ENCODE measurements around the gene OR2J1. TPM values are rescaled to one million over a fixed set of nuclear protein-coding genes. Genes with fewer than 3 reads are reported as not detected.
"Not testable (repeated sequence)": the region's sequence is repeated elsewhere in the genome, so short reads cannot be mapped to it uniquely, and the experiment has no call there.

The OR2J1 gene
- total and polyA plus RNA-seq, 8 donors, result not detected

DNA sequence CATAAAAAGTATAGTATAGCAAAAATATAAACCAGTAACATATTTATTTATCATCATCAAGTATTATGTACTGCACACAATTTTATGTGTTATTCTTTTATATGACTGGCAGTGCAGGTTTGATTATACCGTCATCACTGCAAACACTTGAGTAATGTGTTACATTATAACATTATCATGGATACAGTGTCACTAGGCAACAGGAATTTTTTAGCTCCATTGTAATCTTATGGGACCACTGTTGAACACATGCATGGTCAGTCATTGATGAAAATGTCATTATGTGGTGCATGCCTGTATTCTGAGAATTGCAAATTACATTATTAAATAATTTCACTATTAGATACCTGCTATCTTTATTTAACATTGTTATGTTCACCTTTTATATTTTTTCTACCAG lies 42.3 kb downstream of the OR2J1 start:
- Histone ChIP-seq H3K4me1 (no peaks in the 10 kb centered on the region), H3K36me3 (no peaks in the 10 kb centered on the region), H3K27ac (no peak overlapping the region), H3K27me3 (no peaks in the 10 kb centered on the region), H3K9me3 (peaks cover 0 to 10% of the 10 kb centered on the region in 2 donors), H3K4me3 (no peak overlapping the region)
- intact Hi-C loops (cut with DNase I), result no loop called here
- DNase-seq (no peak), ATAC-seq (no peak)
- TF ChIP-seq CTCF (IDR thresholded peaks at IDR 0.05), result no peak

DNA sequence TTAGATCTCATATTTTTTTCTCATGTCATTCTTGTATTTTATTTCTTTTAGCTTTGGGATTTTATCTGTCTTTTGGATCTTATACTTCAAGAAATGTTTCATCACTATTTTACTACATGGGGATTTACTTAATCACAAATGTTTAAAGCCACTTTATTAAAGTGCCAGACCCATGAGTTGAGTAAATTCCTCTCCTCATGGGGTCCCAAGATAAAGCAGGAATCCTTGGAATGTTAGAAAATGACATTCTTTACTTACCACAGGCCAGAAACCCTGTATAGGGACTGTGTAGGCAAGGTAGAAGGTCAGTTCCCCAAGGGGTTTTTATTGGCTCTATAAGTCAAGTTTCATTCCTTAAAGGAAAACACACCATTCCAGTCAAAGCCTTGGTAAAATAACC lies 43.0 kb downstream of the OR2J1 start:
- ATAC-seq (no peak), DNase-seq (no peak)
- H3K9me3 ChIP-seq, result peaks cover 0 to 10% of the 10 kb centered on the region in 2 donors
- no peak overlapping the region for H3K27ac ChIP-seq
- intact Hi-C loops (cut with DNase I), result no loop called here
- H3K4me3 ChIP-seq, result no peak overlapping the region
- no peaks in the 10 kb centered on the region for H3K4me1 ChIP-seq
- H3K27me3 ChIP-seq, result no peaks in the 10 kb centered on the region
- TF ChIP-seq CTCF (IDR thresholded peaks at IDR 0.05), result no peak
- H3K36me3 ChIP-seq, result no peaks in the 10 kb centered on the region

DNA sequence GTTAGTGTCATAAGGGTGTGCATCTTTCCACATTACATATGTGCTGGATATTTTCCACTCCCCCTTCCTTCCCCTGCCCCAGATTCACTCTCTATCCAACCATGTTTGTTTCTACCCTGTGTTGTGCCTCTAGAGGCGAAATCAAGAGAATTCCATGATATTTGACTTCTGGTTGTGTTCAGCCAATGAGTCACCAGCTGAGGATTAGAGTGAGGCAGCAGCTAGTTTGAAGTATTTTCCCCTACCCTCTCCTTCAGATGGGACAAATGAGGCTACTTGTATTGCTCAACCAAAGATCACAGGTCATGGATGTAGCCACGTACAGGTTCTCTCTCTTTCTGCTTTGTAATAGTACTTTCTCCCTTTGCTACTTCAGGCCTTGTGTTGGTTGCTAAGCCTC lies 46.9 kb downstream of the OR2J1 start:
- Histone ChIP-seq H3K27me3 (no peaks in the 10 kb centered on the region), H3K36me3 (no peaks in the 10 kb centered on the region), H3K4me3 (no peak overlapping the region), H3K27ac (no peak overlapping the region), H3K4me1 (no peaks in the 10 kb centered on the region), H3K9me3 (peaks cover 0 to 13% of the 10 kb centered on the region in 2 donors)
- DNase-seq (no peak), ATAC-seq (no peak)
- intact Hi-C loops (cut with DNase I), result no loop called here
- no peak for TF ChIP-seq CTCF (IDR thresholded peaks at IDR 0.05)

DNA sequence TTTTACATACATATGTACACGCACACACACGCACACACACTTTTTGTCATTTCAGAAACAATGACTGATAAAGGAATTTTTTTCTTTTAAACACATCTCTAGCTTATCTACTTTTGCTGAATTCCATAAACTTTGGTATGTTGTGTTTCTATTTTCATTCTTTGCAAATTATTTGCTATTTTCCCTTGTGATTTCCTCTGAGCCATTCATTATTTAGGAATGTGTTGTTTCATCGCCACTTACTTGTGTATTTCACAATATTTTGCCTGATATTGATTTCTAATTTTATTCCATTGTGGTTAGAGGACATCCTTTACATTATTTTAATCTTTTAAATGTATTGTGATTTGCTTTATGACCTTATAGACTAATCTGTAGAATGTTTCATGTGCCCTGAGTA lies 47.8 kb downstream of the OR2J1 start:
- Histone ChIP-seq H3K9me3 (peaks cover 0 to 13% of the 10 kb centered on the region in 2 donors), H3K4me3 (no peak overlapping the region), H3K36me3 (no peaks in the 10 kb centered on the region), H3K27me3 (no peaks in the 10 kb centered on the region), H3K4me1 (no peaks in the 10 kb centered on the region), H3K27ac (no peak overlapping the region)
- intact Hi-C loops (cut with DNase I), result no loop called here
- DNase-seq (no peak), ATAC-seq (no peak)
- no peak for TF ChIP-seq CTCF (IDR thresholded peaks at IDR 0.05)

- DNase-seq; intact Hi-C loops (cut with DNase I); ATAC-seq: not testable (repeated sequence)
Measured at GRCh38 chr6:29149444-29149843, 50.2 kb downstream of the OR2J1 start.

More at GRCh38 chr6:29149444-29149843, 50.2 kb downstream of the OR2J1 start:
- H3K9me3 ChIP-seq, H3K27ac ChIP-seq, H3K4me3 ChIP-seq, H3K36me3 ChIP-seq, H3K27me3 ChIP-seq, H3K4me1 ChIP-seq: not testable (repeated sequence)

Other genes starting within 250 kb of the OR2J1 start
- gene TRIM27, start 175.5 kb upstream of the OR2J1 start, total RNA-seq, result 10 to 100 TPM; 42.2 to 47.5 TPM
- 10 to 100 TPM; 80.3 to 96.9 (median 90.0) TPM for gene TRIM27, start 175.5 kb upstream of the OR2J1 start, polyA plus RNA-seq (ENCODE audit: insufficient read length in 6 of 6)
- gene ZNF311, start 94.2 kb upstream of the OR2J1 start, total RNA-seq, result 1 to 10 TPM; 1.7 to 1.8 TPM
- 1 to 10 TPM; 5.9 to 8.0 (median 6.3) TPM for gene ZNF311, start 94.2 kb upstream of the OR2J1 start, polyA plus RNA-seq (ENCODE audit: insufficient read length in 6 of 6)
- gene OR2W1, start 54.3 kb upstream of the OR2J1 start, total RNA-seq, result not detected
- gene OR2W1, start 54.3 kb upstream of the OR2J1 start, polyA plus RNA-seq (ENCODE audit: insufficient read length in 6 of 6), result not detected
- gene OR2B3, start 12.2 kb upstream of the OR2J1 start, total RNA-seq, result not detected
- gene OR2B3, start 12.2 kb upstream of the OR2J1 start, polyA plus RNA-seq (ENCODE audit: insufficient read length in 6 of 6), result not detected
- not detected for gene OR2J3, start 8.6 kb downstream of the OR2J1 start, total RNA-seq
- not detected for gene OR2J3, start 8.6 kb downstream of the OR2J1 start, polyA plus RNA-seq (ENCODE audit: insufficient read length in 6 of 6)
- not detected for gene OR2J2, start 71.4 kb downstream of the OR2J1 start, total RNA-seq
- gene OR2J2, start 71.4 kb downstream of the OR2J1 start, polyA plus RNA-seq (ENCODE audit: insufficient read length in 6 of 6), result under 1 TPM in 1 of 6 donors, not detected in 5; 0.07 TPM
- not detected for gene OR14J1, start 202.2 kb downstream of the OR2J1 start, total RNA-seq
- gene OR14J1, start 202.2 kb downstream of the OR2J1 start, polyA plus RNA-seq (ENCODE audit: insufficient read length in 6 of 6), result under 1 TPM; 0.03 to 0.15 (median 0.10) TPM